Renal cortical epithelial cell (primary cell): Measurements from ENCODE around the gene PLXNA1. TPM values are rescaled to one million over a fixed set of nuclear protein-coding genes. Genes with fewer than 3 reads are reported as not detected.
A peak's percentile ranks its signal among the peaks of the same experiment; 100 is the strongest.

Experiments
- DNase-seq: peaks from one replicate; pipeline ENCODE4 v3.0.0-alpha.2; 2011; ENCODE audit warnings: low read depth
- total RNA-seq: library from RNA; depleted of rRNA; stranded (reverse); fragments of >200 nt; gene quantifications from 2 replicates; pipeline ENCODE4 v1.2.3, GENCODE V29; 2014

PLXNA1 gene
- total RNA-seq, 1 donor from 2014 or later, result 67.0 TPM

GRCh38 chr3:127017781-127018180, 34.9 kb downstream of the PLXNA1 start:
- no peak for DNase-seq

GRCh38 chr3:127018306-127018828, 35.5 kb downstream of the PLXNA1 start:
- DNase-seq, result no peak

- DNase-seq, result peak; percentile 28
Measured at GRCh38 chr3:127019449-127019848, 36.5 kb downstream of the PLXNA1 start.

GRCh38 chr3:127020543-127020942, 37.6 kb downstream of the PLXNA1 start:
- no peak for DNase-seq

- no peak for DNase-seq
Measured at GRCh38 chr3:127022849-127023248, 39.9 kb downstream of the PLXNA1 start.

- no peak for DNase-seq
Measured at GRCh38 chr3:127025456-127025855, 42.5 kb downstream of the PLXNA1 start.

- DNase-seq, result no peak
Measured at GRCh38 chr3:127026036-127026435, 43.1 kb downstream of the PLXNA1 start.

GRCh38 chr3:127026661-127027060, 43.7 kb downstream of the PLXNA1 start:
- no peak for DNase-seq

GRCh38 chr3:127027061-127027735, 44.3 kb downstream of the PLXNA1 start:
- no peak for DNase-seq

- DNase-seq, result no peak
Measured at GRCh38 chr3:127027811-127028548, 45.1 kb downstream of the PLXNA1 start.

- no peak for DNase-seq
Measured at GRCh38 chr3:127028781-127029657, 46.1 kb downstream of the PLXNA1 start.

- no peak for DNase-seq
Measured at GRCh38 chr3:127029658-127030507, 47.0 kb downstream of the PLXNA1 start.

GRCh38 chr3:127030508-127031412, 47.8 kb downstream of the PLXNA1 start:
- DNase-seq, result no peak

GRCh38 chr3:127031413-127031810, 48.5 kb downstream of the PLXNA1 start:
- no peak for DNase-seq

- no peak for DNase-seq
Measured at GRCh38 chr3:127031845-127032244, 48.9 kb downstream of the PLXNA1 start.

GRCh38 chr3:127032296-127032990, 49.5 kb downstream of the PLXNA1 start:
- DNase-seq, result no peak
